KMS-11 (cell line): Measurements from ENCODE around the gene BCAS4.

Source experiments
- H2AFZ ChIP-seq: fragments of 200-600 bp; sonication (generic); 2 replicates; pipeline ENCODE4 v1.6.1; 2016; ENCODE audit warnings: antibody characterized with exemption, mixed run types, low read depth
- H3K27ac ChIP-seq: fragments of 200-600 bp; sonication (generic); 2 replicates; pipeline ENCODE4 v1.6.1; 2016; ENCODE audit warnings: mild to moderate bottlenecking, mixed run types
- H3K27me3 ChIP-seq: fragments of 200-600 bp; sonication (generic); 2 replicates; pipeline ENCODE4 v1.6.1; 2017; ENCODE audit warnings: mild to moderate bottlenecking, low read depth, mixed run types, moderate library complexity; ENCODE audit not compliant: insufficient read depth
- H3K36me3 ChIP-seq: fragments of 200-600 bp; sonication (generic); 2 replicates; pipeline ENCODE4 v1.6.1; 2017; ENCODE audit warnings: mild to moderate bottlenecking, mixed run types; ENCODE audit not compliant: insufficient read depth
- H3K4me1 ChIP-seq: fragments of 200-600 bp; sonication (generic); 2 replicates; pipeline ENCODE4 v1.6.1; 2016; ENCODE audit warnings: mild to moderate bottlenecking, low read depth, mixed run types; ENCODE audit not compliant: poor library complexity, severe bottlenecking
- H3K4me2 ChIP-seq: fragments of 200-600 bp; sonication (generic); 2 replicates; pipeline ENCODE4 v1.7.0; 2016; ENCODE audit warnings: mild to moderate bottlenecking, mixed run types
- H3K4me3 ChIP-seq: fragments of 200-600 bp; sonication (generic); IDR thresholded peaks from 2 replicates; pipeline ENCODE4 v1.6.1; 2017; ENCODE audit warnings: low read depth, low read length, mixed read lengths; ENCODE audit not compliant: insufficient read depth
- H3K79me2 ChIP-seq: fragments of 200-600 bp; sonication (generic); 2 replicates; pipeline ENCODE4 v1.6.1; 2016; ENCODE audit warnings: low read depth, mixed run types; ENCODE audit not compliant: insufficient read depth
- H3K9ac ChIP-seq: fragments of 200-600 bp; sonication (generic); 2 replicates; pipeline ENCODE4 v1.6.1; 2016; ENCODE audit warnings: mild to moderate bottlenecking, mixed run types
- H4K20me1 ChIP-seq: fragments of 200-600 bp; sonication (generic); 2 replicates; pipeline ENCODE4 v1.6.1; 2016; ENCODE audit warnings: mild to moderate bottlenecking, mixed run types; ENCODE audit not compliant: insufficient read depth
- CTCF ChIP-seq: fragments of 200-600 bp; sonication (generic); conservative IDR thresholded peaks from 2 replicates; pipeline ENCODE4 v1.6.1; 2017; ENCODE audit warnings: low read depth, mild to moderate bottlenecking, antibody characterized with exemption, low read length, moderate library complexity, mixed read lengths

Gene BCAS4

GRCh38 chr20:50885781-50886180, 90.9 kb downstream of the BCAS4 start:
- no peak overlapping the region for H3K27ac ChIP-seq
- no peaks in the 10 kb centered on the region for H3K36me3 ChIP-seq
- no peak overlapping the region for H3K4me3 ChIP-seq
- TF ChIP-seq CTCF: no peak
- no peak overlapping the region for H3K9ac ChIP-seq
- H3K4me2 ChIP-seq: no peak overlapping the region
- no peaks in the 10 kb centered on the region for H3K4me1 ChIP-seq
- H4K20me1 ChIP-seq: peaks cover 8% of the 10 kb centered on the region; the same call in 1 of the 2 replicates
- H3K79me2 ChIP-seq: peaks cover 4% of the 10 kb centered on the region; the same call in 1 of the 2 replicates
- no peaks in the 10 kb centered on the region for H3K27me3 ChIP-seq
- H2AFZ ChIP-seq: no peak overlapping the region

GRCh38 chr20:50886184-50886790, 91.4 kb downstream of the BCAS4 start:
- Histone ChIP-seq H3K36me3 (no peaks in the 10 kb centered on the region), H3K4me2 (no peak overlapping the region), H2AFZ (no peak overlapping the region), H3K27me3 (no peaks in the 10 kb centered on the region), H3K79me2 (peaks cover 4% of the 10 kb centered on the region; the same call in 1 of the 2 replicates), H3K9ac (no peak overlapping the region), H3K27ac (no peak overlapping the region), H4K20me1 (peaks cover 8% of the 10 kb centered on the region; the same call in 1 of the 2 replicates), H3K4me1 (no peaks in the 10 kb centered on the region), H3K4me3 (no peak overlapping the region)
- TF ChIP-seq CTCF: no peak

DNA sequence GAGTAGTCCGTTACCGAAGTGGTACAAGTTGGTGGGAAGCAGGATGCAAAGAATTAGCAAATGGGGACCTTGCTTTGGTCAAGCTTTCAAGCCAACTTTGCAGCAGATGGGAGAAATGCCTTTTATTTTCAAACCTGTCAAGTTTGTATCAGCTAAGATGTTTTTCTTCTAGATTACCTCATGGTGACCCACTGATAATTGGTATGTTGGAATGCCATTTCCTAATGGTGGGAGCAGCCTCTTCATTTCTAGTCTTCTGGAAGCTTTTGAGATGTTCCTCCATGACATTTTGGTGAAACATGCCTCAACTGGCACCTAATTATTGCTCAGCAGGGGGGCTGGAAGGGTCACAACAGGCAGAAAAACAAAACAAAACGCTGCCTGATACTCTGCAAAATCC, 92.7 kb downstream of the BCAS4 start:
- Histone ChIP-seq H3K36me3 (no peaks in the 10 kb centered on the region; the same call in 1 of the 2 replicates), H4K20me1 (peaks cover 8% of the 10 kb centered on the region; the same call in 1 of the 2 replicates)

GRCh38 chr20:50891138-50891537, 96.3 kb downstream of the BCAS4 start:
- Histone ChIP-seq H3K9ac (no peak overlapping the region), H3K4me2 (no peak overlapping the region), H3K4me1 (no peaks in the 10 kb centered on the region), H2AFZ (no peak overlapping the region), H3K27ac (no peak overlapping the region), H3K27me3 (no peaks in the 10 kb centered on the region), H4K20me1 (peaks cover 8% of the 10 kb centered on the region; the same call in 1 of the 2 replicates), H3K36me3 (peaks cover 7% of the 10 kb centered on the region; the same call in 1 of the 2 replicates), H3K79me2 (peaks cover 4% of the 10 kb centered on the region; the same call in 1 of the 2 replicates), H3K4me3 (no peak overlapping the region)
- no peak for TF ChIP-seq CTCF

More for the DNA sequence above, 92.7 kb downstream of the BCAS4 start:
- Histone ChIP-seq H3K9ac (no peak overlapping the region), H3K4me2 (no peak overlapping the region), H3K27ac (no peak overlapping the region), H2AFZ (no peak overlapping the region), H3K27me3 (no peaks in the 10 kb centered on the region), H3K4me3 (no peak overlapping the region), H3K4me1 (no peaks in the 10 kb centered on the region), H3K79me2 (peaks cover 4% of the 10 kb centered on the region; the same call in 1 of the 2 replicates)
- TF ChIP-seq CTCF: no peak
